HG02943 (cell line): Measurements from ENCODE around the gene PTPRD.

Source experiments
- ATAC-seq: cut with Tn5 transposase; IDR thresholded peaks from one replicate; pipeline ENCODE4 v1.9.1; 2021; ENCODE audit warnings: mild to moderate bottlenecking, low read depth, moderate library complexity; ENCODE audit not compliant: unreplicated experiment

PTPRD gene

DNA sequence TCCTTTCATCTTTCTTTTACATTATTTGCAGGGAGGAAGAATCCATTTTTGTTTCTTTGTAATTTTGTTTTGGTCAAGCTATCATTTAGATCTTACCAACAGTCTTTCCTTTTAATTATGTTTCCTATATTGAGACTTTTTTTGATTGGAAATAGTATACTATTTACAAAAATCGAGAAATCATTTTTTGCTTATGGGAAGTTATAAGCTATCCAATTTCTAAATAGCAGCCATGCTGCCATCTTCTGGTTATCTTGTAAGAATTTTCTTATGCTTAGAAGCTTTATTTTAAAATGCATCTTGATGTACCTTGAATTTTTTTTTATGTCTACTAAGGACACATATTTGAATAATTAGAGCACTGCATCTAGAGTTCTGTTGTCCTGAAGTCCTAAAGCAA is 821.2 kb downstream of the PTPRD start:
- ATAC-seq: no peak

- peak; percentile 50 for ATAC-seq
Observed at GRCh38 chr9:9790216-9790872, 822.5 kb downstream of the PTPRD start.

DNA sequence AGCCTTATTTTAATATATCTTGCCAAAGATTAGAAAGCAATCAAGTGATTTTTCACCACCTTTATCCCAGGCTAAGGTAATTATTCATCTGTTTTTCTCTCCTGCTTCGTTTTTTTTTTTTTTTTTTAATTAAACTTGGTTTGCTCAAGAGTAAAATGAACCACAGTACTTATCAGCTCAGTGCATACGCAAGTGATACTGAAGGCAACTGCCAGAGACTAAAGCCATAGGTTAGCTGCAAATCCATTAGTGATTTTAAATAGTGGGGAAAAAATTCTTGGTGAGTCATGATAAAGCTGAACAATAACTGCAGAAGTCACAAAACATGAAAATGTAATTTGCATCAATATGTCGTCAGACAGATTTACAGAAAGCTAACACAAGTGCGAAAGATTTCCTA is 829.1 kb downstream of the PTPRD start:
- no peak for ATAC-seq

- ATAC-seq: no peak
Observed at GRCh38 chr9:9783211-9783610, 829.6 kb downstream of the PTPRD start.

DNA sequence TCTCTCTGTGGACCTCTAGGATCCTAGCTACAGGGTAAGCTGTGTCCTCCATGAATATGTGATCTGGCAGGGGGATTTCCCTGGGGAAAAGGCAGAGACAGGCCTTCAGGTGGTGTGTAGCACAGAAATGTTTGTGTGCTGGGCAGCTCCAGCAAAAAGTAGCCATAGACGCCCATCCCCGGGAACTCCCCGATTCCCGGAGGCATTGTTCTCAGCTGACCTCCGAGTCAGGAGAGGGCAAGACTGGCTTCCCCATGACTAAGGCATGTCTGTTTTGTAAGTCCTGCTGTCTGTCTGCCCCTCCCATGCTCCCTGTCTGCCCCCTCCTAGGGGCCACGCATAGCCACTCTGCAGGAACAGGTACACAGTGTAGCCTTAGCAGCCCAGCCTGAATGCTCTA is 834.5 kb downstream of the PTPRD start:
- no peak for ATAC-seq

DNA sequence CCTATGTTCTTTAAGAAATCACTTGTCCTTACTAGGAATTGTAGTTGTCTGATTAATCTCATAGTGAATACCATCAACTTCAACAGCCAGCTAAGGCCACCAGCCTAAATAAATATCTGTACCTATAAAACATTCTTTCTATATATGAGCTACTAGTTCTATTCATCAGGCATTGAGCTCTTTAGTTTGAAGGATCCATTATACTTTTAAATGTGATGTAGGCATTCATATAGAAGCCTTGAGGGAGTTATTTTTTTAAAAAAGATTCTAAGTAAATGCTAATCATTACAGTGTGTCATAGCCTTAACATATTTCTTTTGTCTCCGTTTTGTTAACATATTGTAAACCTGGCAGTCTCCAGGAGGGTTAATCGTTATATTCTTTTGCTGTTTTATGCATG is 838.3 kb downstream of the PTPRD start:
- no peak for ATAC-seq

- no peak for ATAC-seq
Observed at GRCh38 chr9:9771314-9771713, 841.5 kb downstream of the PTPRD start.

DNA sequence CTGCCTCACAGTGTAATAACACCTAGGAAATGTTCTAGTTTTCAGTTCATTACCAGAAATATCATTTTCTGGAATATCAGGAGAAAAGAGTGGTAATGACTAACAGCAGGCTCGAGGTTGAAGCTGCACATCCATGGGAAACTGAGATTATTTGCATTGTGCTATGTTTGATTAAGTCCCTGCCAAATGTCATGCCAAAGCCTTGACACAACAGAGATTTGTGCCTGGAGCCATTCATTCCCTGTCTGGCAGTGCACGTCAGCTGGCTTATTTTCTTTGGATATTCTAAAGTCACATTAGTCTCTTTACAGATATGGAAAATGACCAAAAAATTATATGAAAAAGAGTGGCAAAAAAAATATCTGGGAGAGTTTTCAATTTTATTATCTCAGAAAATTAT is 848.0 kb downstream of the PTPRD start:
- no peak for ATAC-seq

DNA sequence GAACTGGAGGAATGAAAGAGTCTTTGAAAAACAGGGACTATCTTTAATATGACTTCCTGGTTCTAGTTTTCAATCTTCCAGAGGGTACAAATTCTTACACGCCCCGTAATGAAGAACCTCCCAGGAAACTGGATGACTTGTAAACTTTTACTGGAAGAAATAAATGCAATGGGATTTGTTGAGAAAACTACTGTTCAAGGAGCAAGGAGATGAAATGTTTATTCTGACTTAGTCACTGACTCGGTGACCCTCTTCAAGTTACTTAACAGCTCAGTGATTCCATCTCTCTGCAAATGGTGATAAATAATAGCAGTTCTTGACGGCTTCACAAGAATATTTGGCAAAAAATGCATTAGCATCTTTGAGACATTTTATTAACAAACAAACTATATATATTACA is 858.6 kb downstream of the PTPRD start:
- ATAC-seq: no peak

DNA sequence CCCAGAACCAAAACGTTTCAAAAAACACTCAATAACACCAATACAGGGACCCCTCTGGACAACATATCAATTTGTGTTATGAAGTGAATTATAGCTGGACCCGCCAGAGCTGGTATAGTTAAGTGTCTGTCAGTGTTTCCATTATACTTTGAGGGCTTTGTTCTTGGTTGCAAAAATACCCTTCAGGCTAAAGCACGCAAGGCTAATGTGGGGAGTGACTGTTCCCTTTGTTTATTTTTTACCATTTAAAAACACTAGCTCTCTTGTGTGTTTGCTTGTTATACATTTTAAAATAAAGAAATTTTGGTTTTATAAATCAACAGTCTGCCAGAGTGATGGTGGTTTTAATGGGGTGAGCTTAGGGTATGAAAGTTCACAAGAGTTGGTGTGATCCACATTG is 859.5 kb downstream of the PTPRD start:
- ATAC-seq: no peak

- no peak for ATAC-seq
Observed at GRCh38 chr9:9752722-9753121, 860.1 kb downstream of the PTPRD start.

DNA sequence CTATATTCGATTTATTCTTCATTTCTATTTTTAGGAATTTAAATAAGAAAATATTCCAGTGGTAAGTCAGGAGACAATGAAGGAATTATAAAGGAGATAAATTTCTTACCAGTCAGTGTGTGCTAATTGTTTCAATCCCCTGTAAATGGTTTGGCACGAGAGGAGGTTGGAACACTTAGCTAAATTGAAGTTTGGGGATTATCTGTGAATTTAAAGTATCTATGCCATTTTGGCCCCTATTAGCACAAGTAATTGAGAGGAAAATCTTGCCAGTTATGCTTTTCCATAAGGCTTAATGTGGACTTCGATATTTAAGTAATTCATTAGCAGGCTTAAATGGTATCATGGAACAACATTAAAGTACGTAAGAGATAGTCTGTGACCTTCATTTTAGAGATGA is 860.8 kb downstream of the PTPRD start:
- ATAC-seq: no peak

DNA sequence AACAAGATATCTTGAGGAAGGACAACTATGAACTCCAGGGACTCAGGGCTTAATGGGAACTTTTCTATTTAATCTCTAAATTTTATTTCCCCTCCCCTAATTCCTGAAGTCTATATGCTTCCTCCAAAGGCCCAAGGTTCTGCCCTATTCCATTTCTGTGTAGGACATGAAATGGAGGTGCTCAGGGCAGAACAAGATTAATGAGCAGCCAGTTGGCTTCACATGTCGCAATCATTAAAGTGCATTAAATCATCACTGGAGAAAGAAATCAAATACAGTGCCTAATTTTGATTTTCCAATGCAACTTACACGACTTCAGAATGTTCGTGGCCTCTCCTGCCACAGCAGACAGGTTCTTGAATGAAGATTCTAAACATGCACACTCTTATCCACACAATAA is 862.1 kb downstream of the PTPRD start:
- ATAC-seq: no peak

GRCh38 chr9:9749591-9749990 is 863.2 kb downstream of the PTPRD start:
- no peak for ATAC-seq

DNA sequence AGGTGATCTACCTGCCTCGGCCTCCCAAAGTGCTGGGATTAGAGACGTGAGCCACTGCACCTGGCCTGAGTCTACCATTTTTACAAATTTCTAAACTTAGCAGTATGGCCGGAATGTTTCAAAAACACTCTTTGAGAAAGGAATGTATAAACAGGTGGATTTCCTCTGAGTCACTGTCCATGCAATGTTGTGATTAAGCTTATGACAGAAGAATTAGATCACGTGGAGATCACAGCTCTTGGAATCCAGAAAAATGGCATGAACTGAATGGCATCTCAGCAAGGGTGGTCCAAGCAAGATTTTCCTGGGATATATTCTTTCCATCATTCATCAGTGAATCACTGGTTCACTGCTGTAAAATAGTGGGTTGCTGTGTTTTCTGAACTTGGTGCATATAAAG is 865.0 kb downstream of the PTPRD start:
- no peak for ATAC-seq

GRCh38 chr9:9746826-9747225 is 866.0 kb downstream of the PTPRD start:
- no peak for ATAC-seq

GRCh38 chr9:9743822-9744221 is 869.0 kb downstream of the PTPRD start:
- ATAC-seq: no peak

DNA sequence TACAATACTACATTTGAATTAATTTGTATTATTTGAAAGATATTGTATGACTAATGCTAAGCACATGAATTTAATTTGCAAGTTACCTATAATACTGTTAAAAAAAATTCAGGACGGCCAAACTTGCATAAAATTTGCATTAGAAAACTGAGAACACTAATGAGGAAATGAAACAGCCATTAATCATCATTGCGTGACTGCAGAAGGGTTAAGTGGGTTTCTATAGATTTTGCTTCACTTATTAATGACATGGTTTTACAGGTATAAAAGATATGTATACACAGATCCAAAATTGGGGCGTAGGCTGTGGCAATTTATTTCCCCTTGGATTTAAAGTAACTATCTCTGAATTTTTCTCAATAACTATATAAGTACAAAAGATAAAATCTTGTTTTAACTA is 882.6 kb downstream of the PTPRD start:
- ATAC-seq: no peak

- no peak for ATAC-seq
Observed at GRCh38 chr9:9729082-9729481, 883.7 kb downstream of the PTPRD start.

GRCh38 chr9:9719373-9720112 is 893.3 kb downstream of the PTPRD start:
- ATAC-seq: no peak

- no peak for ATAC-seq
Observed at GRCh38 chr9:9718691-9719090, 894.1 kb downstream of the PTPRD start.

DNA sequence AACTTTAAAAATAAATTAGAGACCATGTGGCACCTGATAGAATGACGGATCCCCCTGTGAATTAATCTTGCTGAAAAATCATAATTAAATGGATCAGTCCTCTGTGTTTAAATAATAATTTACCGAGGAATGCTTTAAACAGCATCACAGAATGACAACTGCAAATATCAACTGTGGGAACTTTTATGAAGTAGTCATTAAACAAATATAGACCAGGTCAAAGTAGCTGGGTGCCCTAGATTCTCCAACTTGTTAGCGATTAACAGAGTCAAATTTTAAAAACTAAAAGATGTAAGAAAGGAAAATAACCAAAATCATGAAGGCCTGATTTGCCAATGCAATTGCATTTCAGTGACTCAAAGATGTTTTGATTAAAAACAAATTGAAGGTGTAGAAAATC is 933.4 kb downstream of the PTPRD start:
- ATAC-seq: no peak
